HepG2 (cell line): ENCODE data around the gene PPDPF. TPM values are rescaled to one million over a fixed set of nuclear protein-coding genes. Genes with fewer than 3 reads are reported as not detected.
A peak's percentile ranks its signal among the peaks of the same experiment; 100 is the strongest.

ENCODE experiments used
- HMG20A ChIP-seq: IDR thresholded peaks from 2 replicates; pipeline ENCODE4 v1.6.1; 2016; ENCODE audit warnings: borderline replicate concordance
- MAZ ChIP-seq, 2 experiments: sonication (generic) in 1 of 2; formaldehyde crosslinking in 1 of 2; IDR thresholded peaks; 2 replicates each; pipeline versions ENCODE4 v1.5.0 to v1.6.1; 2012 to 2020; ENCODE audit warnings: low read depth in 2 of 2, mild to moderate bottlenecking in 2 of 2, borderline replicate concordance in 1 of 2, improper control_type of control experiment in 1 of 2, low read length in 1 of 2, missing genetic modification reagents in 1 of 2, moderate library complexity in 1 of 2
- MNT ChIP-seq: fragments of 450-650 bp; IDR thresholded peaks from 2 replicates; pipeline ENCODE4 v1.6.1; 2016
- PRPF4 ChIP-seq: fragments of 200-400 bp; formaldehyde crosslinking; IDR thresholded peaks from 2 replicates; pipeline ENCODE4 v1.6.1; 2016; ENCODE audit warnings: low read length, low read depth; ENCODE audit not compliant: poor library complexity, severe bottlenecking
- ZBTB7B ChIP-seq: sonication (generic); formaldehyde crosslinking; IDR thresholded peaks from 2 replicates; pipeline ENCODE4 v1.4.0; 2020; ENCODE audit warnings: missing genetic modification reagents
- ZFP90 ChIP-seq: sonication (generic); formaldehyde crosslinking; IDR thresholded peaks from 2 replicates; pipeline ENCODE4 v1.8.0; 2022; ENCODE audit warnings: missing genetic modification reagents, mild to moderate bottlenecking, inconsistent platforms, borderline replicate concordance
- ZKSCAN8 ChIP-seq: IDR thresholded peaks from 2 replicates; pipeline ENCODE4 v1.6.1; 2016; ENCODE audit warnings: borderline replicate concordance, missing genetic modification reagents, missing compliant biosample characterization
- ZMYM3 ChIP-seq: sonication (generic); formaldehyde crosslinking; IDR thresholded peaks from 2 replicates; pipeline ENCODE4 v1.5.1; 2020; ENCODE audit warnings: mild to moderate bottlenecking, missing genetic modification reagents
- ZNF318 ChIP-seq: sonication (generic); formaldehyde crosslinking; IDR thresholded peaks from 2 replicates; pipeline ENCODE4 v1.4.0; 2020; ENCODE audit warnings: mild to moderate bottlenecking, missing genetic modification reagents
- ZNF326 ChIP-seq: sonication (generic); formaldehyde crosslinking; IDR thresholded peaks from 2 replicates; pipeline ENCODE4 v1.4.0; 2020; ENCODE audit warnings: missing genetic modification reagents, borderline replicate concordance
- ZNF572 ChIP-seq: sonication (generic); formaldehyde crosslinking; IDR thresholded peaks from 2 replicates; pipeline ENCODE4 v1.5.1; 2020; ENCODE audit warnings: mild to moderate bottlenecking, missing genetic modification reagents
- ZNF782 ChIP-seq: sonication (generic); formaldehyde crosslinking; IDR thresholded peaks from 2 replicates; pipeline ENCODE4 v1.4.0; 2020; ENCODE audit warnings: missing genetic modification reagents, mild to moderate bottlenecking, borderline replicate concordance
- polyA plus RNA-seq, 8 experiments: library from polyadenylated mRNA; depleted of rRNA in 3 of 8; stranded (reverse) in 7 of 8; unstranded in 1 of 8; fragments of >200 nt; fragmentation: Illumina TruSeq in 4 of 8; extraction: Trizol in 4 of 8; gene quantifications; 2 replicates each; pipeline versions ENCODE4 v1.2.1 to v1.2.3, GENCODE V29; 2011 to 2016; ENCODE audit warnings: low read depth in 4 of 8, missing spikeins in 1 of 8, mixed read lengths in 1 of 8; ENCODE audit not compliant: insufficient read depth in 1 of 8
- total RNA-seq, 5 experiments: library from RNA; depleted of rRNA; stranded (reverse); fragments of >200 nt; fragmentation: Illumina TruSeq; extraction: Trizol; gene quantifications; 2 replicates each; pipeline ENCODE4 v1.2.3, GENCODE V29; 2016; ENCODE audit warnings: low read depth in 1 of 5

PPDPF gene
- total and polyA plus RNA-seq, 2 of the 13 experiments (the other 11 are each of a cell fraction or from before 2014, with no cell fraction given): 1.8 to 7.0 TPM

DNA sequence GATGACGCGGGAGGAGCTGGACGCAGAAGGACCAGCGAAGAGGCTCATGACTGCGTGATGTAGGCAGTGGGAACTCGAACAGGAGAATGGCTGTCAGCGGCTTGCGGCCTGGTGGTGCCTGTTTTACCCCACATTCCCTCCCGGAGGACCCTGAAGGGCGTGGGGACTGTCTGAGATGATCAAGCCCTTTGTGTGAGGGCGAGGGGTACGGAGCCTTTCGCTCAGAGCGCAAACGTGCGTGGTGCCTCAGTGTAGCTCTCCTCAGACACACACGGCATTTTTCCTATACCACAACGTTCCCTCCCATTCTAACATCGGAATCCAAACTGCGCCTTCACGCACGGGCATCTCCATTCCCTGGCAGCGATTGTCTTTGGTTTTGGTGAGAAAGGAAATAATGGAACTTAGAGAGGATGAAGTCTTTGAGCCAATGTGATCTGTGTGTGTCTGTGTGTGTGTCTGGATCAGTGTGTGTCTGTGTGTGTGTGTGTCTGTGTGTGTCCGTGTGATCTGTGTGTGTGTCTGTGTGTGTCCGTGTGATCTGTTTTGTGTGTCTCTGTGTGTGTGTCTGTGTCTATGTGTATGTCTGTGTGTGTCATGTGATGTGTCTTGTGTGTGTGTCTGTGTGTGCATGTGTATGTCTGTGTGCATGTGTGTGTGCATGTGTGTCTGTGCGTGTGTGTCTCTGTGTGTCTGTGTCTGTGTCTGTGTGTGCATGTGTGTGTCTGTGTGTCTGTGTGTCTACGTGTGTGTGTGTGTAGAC is 11.3 kb downstream of the PPDPF start (continued):
- TF ChIP-seq ZNF318 (0 out of 2 replicates have a peak, but pooled peaks have one; percentile 38), ZFP90 (CRISPR knock-in tag) (no peak), ZKSCAN8 (CRISPR knock-in tag) (no peak), ZBTB7B (no peak), ZNF782 (CRISPR knock-in tag) (peak; percentile 33; the same call in 1 of the 2 replicates), ZNF572 (CRISPR knock-in tag) (no peak), MAZ (IDR thresholded peaks at IDR 0.05; ENCODE audit: borderline replicate concordance, low read depth, low read length) (no peak), MAZ (CRISPR knock-in tag; IDR thresholded peaks at IDR 0.05; ENCODE audit: low read depth) (no peak), PRPF4 (no peak), HMG20A (CRISPR knock-in tag) (no peak), MNT (peak; percentile 83), ZMYM3 (CRISPR knock-in tag) (no peak), ZNF326 (no peak)
